OCI-LY7 (cell line): ENCODE measurements around the gene GLRA1. TPM values are rescaled to one million over a fixed set of nuclear protein-coding genes. Genes with fewer than 3 reads are reported as not detected.
"Not testable (repeated sequence)": the region's sequence is repeated elsewhere in the genome, so short reads cannot be mapped to it uniquely, and the experiment has no call there.

Experiments
- BruUV-seq: library from RNA; stranded (reverse); fragments of 400-500 nt; replicated peaks from 2 replicates; lab custom pipeline; 2021; lab: Mats Ljungman, UMichigan
- CTCF ChIA-PET: fragments of 300-600 bp; sonication (Branson Sonifier 250); formaldehyde crosslinking; loops from one replicate; lab custom pipeline; 2022; ENCODE audit warnings: antibody characterized with exemption; ENCODE audit not compliant: unreplicated experiment; lab: Charles Lee
- POLR2A ChIA-PET: fragments of 300-600 bp; sonication (Branson Sonifier 250); formaldehyde crosslinking; loops from one replicate; lab custom pipeline; 2022; ENCODE audit warnings: antibody characterized with exemption; lab: Charles Lee
- DNase-seq: peaks from one replicate; pipeline ENCODE4 v3.0.0-alpha.2; 2015; ENCODE audit warnings: low spot score
- H2AFZ ChIP-seq: fragments of 200-600 bp; sonication (generic), shearing (Covaris generic); 2 replicates; pipeline ENCODE4 v1.6.1; 2014; ENCODE audit warnings: mild to moderate bottlenecking, antibody characterized with exemption, low read length, moderate library complexity
- H3K27ac ChIP-seq: fragments of 200-600 bp; sonication (generic); 2 replicates; pipeline ENCODE4 v1.5.1; 2014; ENCODE audit warnings: mixed run types, low read depth, mild to moderate bottlenecking, moderate library complexity, low read length, inconsistent platforms; ENCODE audit not compliant: poor library complexity, severe bottlenecking
- H3K36me3 ChIP-seq: fragments of 200-600 bp; sonication (generic); 2 replicates; pipeline ENCODE4 v1.6.1; 2014; ENCODE audit warnings: mild to moderate bottlenecking, antibody characterized with exemption, low read length, moderate library complexity, mixed read lengths; ENCODE audit not compliant: insufficient read depth
- H3K4me1 ChIP-seq: fragments of 200-600 bp; sonication (generic); 2 replicates; pipeline ENCODE4 v1.5.1; 2014; ENCODE audit warnings: mild to moderate bottlenecking, low read length; ENCODE audit not compliant: insufficient read depth, poor library complexity, severe bottlenecking
- H3K4me2 ChIP-seq: fragments of 200-600 bp; sonication (generic); 2 replicates; pipeline ENCODE4 v1.6.1; 2014; ENCODE audit warnings: mild to moderate bottlenecking, low read length
- H3K4me3 ChIP-seq: fragments of 200-600 bp; sonication (generic); 2 replicates; pipeline ENCODE4 v1.5.1; 2014; ENCODE audit warnings: mild to moderate bottlenecking, low read depth, low read length; ENCODE audit not compliant: poor library complexity, severe bottlenecking
- H3K79me2 ChIP-seq: fragments of 200-600 bp; sonication (generic); 2 replicates; pipeline ENCODE4 v1.6.1; 2016; ENCODE audit warnings: low read depth, mild to moderate bottlenecking, low read length, moderate library complexity, mixed read lengths; ENCODE audit not compliant: insufficient read depth
- H3K9me2 ChIP-seq: fragments of 200-600 bp; sonication (generic); 2 replicates; pipeline ENCODE4 v1.6.1; 2016; ENCODE audit warnings: mild to moderate bottlenecking, low read length, mixed read lengths; ENCODE audit not compliant: insufficient read depth
- H3K9me3 ChIP-seq: fragments of 200-600 bp; sonication (generic); 2 replicates; pipeline ENCODE4 v1.6.1; 2014; ENCODE audit warnings: mild to moderate bottlenecking, mixed run types, low read length, mixed read lengths
- H4K20me1 ChIP-seq: fragments of 200-600 bp; sonication (generic); 2 replicates; pipeline ENCODE4 v1.6.1; 2014; ENCODE audit warnings: mild to moderate bottlenecking, antibody characterized with exemption, low read length, moderate library complexity, mixed read lengths; ENCODE audit not compliant: insufficient read depth
- CTCF ChIP-seq: fragments of 200-600 bp; sonication (generic); conservative IDR thresholded peaks from 2 replicates; pipeline ENCODE4 v1.5.1; 2014; ENCODE audit warnings: mild to moderate bottlenecking, antibody characterized with exemption, low read length, moderate library complexity, mixed read lengths
- EZH2phosphoT487 ChIP-seq: fragments of 200-600 bp; sonication (generic); IDR thresholded peaks from 2 replicates; pipeline ENCODE4 v1.6.1; 2018; ENCODE audit warnings: low read depth, borderline replicate concordance, mild to moderate bottlenecking, mixed run types, antibody characterized with exemption, low read length, moderate library complexity, mixed read lengths
- intact Hi-C: fragments of 100-400 bp; cut with micrococcal nuclease; formaldehyde crosslinking; loops from one replicate; pipeline ENCODE4 v1.10.0; 2022; ENCODE audit not compliant: unreplicated experiment
- total RNA-seq, 2 experiments: library from RNA; depleted of rRNA in 1 of 2; stranded (reverse); fragments of >200 nt in 1 of 2; shearing (Covaris generic) in 1 of 2; gene quantifications; 2 replicates each; pipeline ENCODE4 v1.2.3, GENCODE V29; 2014 to 2022

GLRA1 gene
- total RNA-seq, 2 experiments from 2014 or later, result not detected

GRCh38 chr5:151787817-151788216, 136.8 kb downstream of the GLRA1 start:
- ChIA-PET CTCF (no interaction called here), POLR2A (interaction anchor here (0.7 kb wide), 1 partner anchor 13 kb away, joined by 3 read pairs; no protein-coding TSS in a partner anchor)
- Histone ChIP-seq H3K4me2 (no peak overlapping the region), H3K9me3 (no peaks in the 10 kb centered on the region), H3K27ac (no peak overlapping the region), H3K4me1 (peaks cover 17% of the 10 kb centered on the region), H2AFZ (no peak overlapping the region), H3K79me2 (peaks cover 99% of the 10 kb centered on the region), H3K36me3 (peaks cover 87% of the 10 kb centered on the region), H3K4me3 (no peak overlapping the region), H3K9me2 (no peaks in the 10 kb centered on the region), H4K20me1 (peaks cover 70% of the 10 kb centered on the region)
- intact Hi-C loops, result no loop called here
- no peak for TF ChIP-seq CTCF
- BruUV-seq, result no TSS peak
- DNase-seq, result no peak

GRCh38 chr5:151786468-151786867, 138.2 kb downstream of the GLRA1 start:
- no peak for TF ChIP-seq EZH2phosphoT487
- no peak for TF ChIP-seq CTCF
- intact Hi-C loops, result no loop called here
- no peak overlapping the region for H2AFZ ChIP-seq
- DNase-seq, result no peak
- H3K27ac ChIP-seq, result no peak overlapping the region
- ChIA-PET CTCF (interaction anchor here (0.9 kb wide), 1 partner anchor 534 kb away, joined by 6 read pairs; the partner anchor contains the start of gene GM2A), POLR2A (interaction anchor here (1.1 to 2.2 kb wide), 2 partner anchors 11 to 12 kb away, joined by 3 to 11 read pairs; no protein-coding TSS in a partner anchor)
- no TSS peak for BruUV-seq
- H3K4me1 ChIP-seq, result peaks cover 24% of the 10 kb centered on the region
- peaks cover 86% of the 10 kb centered on the region for H3K36me3 ChIP-seq
- H3K9me2 ChIP-seq, result no peaks in the 10 kb centered on the region
- H3K4me3 ChIP-seq, result no peak overlapping the region
- H3K4me2 ChIP-seq, result no peak overlapping the region
- H4K20me1 ChIP-seq, result peaks cover 71% of the 10 kb centered on the region
- no peaks in the 10 kb centered on the region for H3K9me3 ChIP-seq
- H3K79me2 ChIP-seq, result peaks cover 100% of the 10 kb centered on the region

GRCh38 chr5:151784141-151784540, 140.5 kb downstream of the GLRA1 start:
- intact Hi-C loops, result no loop called here
- Histone ChIP-seq H3K36me3 (peaks cover 85% of the 10 kb centered on the region), H3K4me1 (peaks cover 42% of the 10 kb centered on the region), H3K4me3 (no peak overlapping the region), H3K79me2 (peaks cover 100% of the 10 kb centered on the region), H3K27ac (no peak overlapping the region), H2AFZ (no peak overlapping the region), H3K9me2 (no peaks in the 10 kb centered on the region), H4K20me1 (peaks cover 68% of the 10 kb centered on the region), H3K9me3 (no peaks in the 10 kb centered on the region), H3K4me2 (no peak overlapping the region; the same call in 1 of the 2 replicates)
- no TSS peak for BruUV-seq
- DNase-seq, result no peak
- TF ChIP-seq CTCF (no peak), EZH2phosphoT487 (no peak)
- CTCF ChIA-PET, result interaction anchor here (1.6 kb wide), 1 partner anchor 12 kb away, joined by 4 read pairs; the partner anchor contains the start of gene G3BP1
- POLR2A ChIA-PET, result interaction anchor here (1.7 to 2.9 kb wide), 3 partner anchors 13 to 44 kb away, joined by 4 to 10 read pairs (median 6); partner anchors contain the start of gene G3BP1

- H3K9me3 ChIP-seq, intact Hi-C loops, H2AFZ ChIP-seq, H3K27ac ChIP-seq, BruUV-seq, H3K4me3 ChIP-seq, H3K9me2 ChIP-seq, DNase-seq, H3K4me2 ChIP-seq: not testable (repeated sequence)
- Histone ChIP-seq H3K36me3 (peaks cover 85% of the 10 kb centered on the region), H3K79me2 (peaks cover 100% of the 10 kb centered on the region), H4K20me1 (peaks cover 71% of the 10 kb centered on the region), H3K4me1 (peaks cover 47% of the 10 kb centered on the region)
- CTCF ChIA-PET, result interaction anchor here (1.6 kb wide), 1 partner anchor 12 kb away, joined by 4 read pairs; the partner anchor contains the start of gene G3BP1
- POLR2A ChIA-PET, result interaction anchor here (0.8 to 2.9 kb wide), 3 partner anchors 10 to 44 kb away, joined by 3 to 10 read pairs (median 6); no protein-coding TSS in a partner anchor
These were observed 141.0 kb downstream of the GLRA1 start for GRCh38 chr5:151783664-151784063.
